Upper lobe of left lung (tissue), 6 donors: ENCODE data around the gene AREL1. TPM values are rescaled to one million over a fixed set of nuclear protein-coding genes. Genes with fewer than 3 reads are reported as not detected.
A peak's percentile ranks its signal among the peaks of the same experiment; 100 is the strongest.

Source experiments
- ATAC-seq, 2 donors: fragments of 200-7000 bp; cut with Tn5 transposase; one replicate each; pipeline ENCODE4 v1.9.1; 2022; ENCODE audit warnings: mild to moderate bottlenecking in 2 of 2, moderate library complexity in 2 of 2; ENCODE audit not compliant: low FRiP score in 2 of 2
- DNase-seq, 2 donors: peaks; one replicate each; pipeline ENCODE4 v3.0.0-alpha.2; 2019 to 2020
- H3K27ac ChIP-seq, 4 donors: fragments of 200-600 bp; sonication (generic); one replicate each; pipeline ENCODE4 v1.5.1; 2016 to 2019
- H3K27me3 ChIP-seq, 4 donors: fragments of 200-600 bp; sonication (generic); one replicate each; pipeline ENCODE4 v1.5.1; 2017 to 2019
- H3K36me3 ChIP-seq, 4 donors: fragments of 200-600 bp; sonication (generic); one replicate each; pipeline ENCODE4 v1.5.1; 2016 to 2019
- H3K4me1 ChIP-seq, 4 donors: fragments of 200-600 bp; sonication (generic); one replicate each; pipeline ENCODE4 v1.5.1; 2018 to 2019
- H3K4me3 ChIP-seq, 4 donors: fragments of 200-600 bp; sonication (generic); one replicate each; pipeline ENCODE4 v1.5.1; 2017 to 2019; ENCODE audit warnings: mild to moderate bottlenecking in 2 of 4, moderate library complexity in 1 of 4
- H3K9me3 ChIP-seq, 4 donors: fragments of 200-600 bp; sonication (generic); one replicate each; pipeline ENCODE4 v1.5.1; 2018 to 2019
- CTCF ChIP-seq, 6 experiments: fragments of 450-650 bp in 4 of 6; fragments of 200-600 bp in 2 of 6; sonication (generic) in 2 of 6; IDR thresholded peaks; one replicate each; pipeline ENCODE4 v1.5.1; 2016 to 2019; ENCODE audit warnings: antibody characterized with exemption in 6 of 6
- EP300 ChIP-seq, 4 donors: sonication (generic); formaldehyde crosslinking; IDR thresholded peaks; one replicate each; pipeline ENCODE4 v1.5.1; 2017; ENCODE audit warnings: antibody characterized with exemption in 4 of 4, control low read depth in 2 of 4
- POLR2A ChIP-seq, 4 donors: fragments of 450-650 bp; IDR thresholded peaks; one replicate each; pipeline ENCODE4 v1.5.1; 2016 to 2017; ENCODE audit warnings: antibody characterized with exemption in 4 of 4, mild to moderate bottlenecking in 2 of 4
- POLR2AphosphoS5 ChIP-seq, 2 donors: sonication (generic); formaldehyde crosslinking; IDR thresholded peaks; one replicate each; pipeline ENCODE4 v1.5.1; 2017; ENCODE audit warnings: antibody characterized with exemption in 2 of 2
- WGBS, 2 donors: methylation state at CpG; one replicate each; pipeline ENCODE4 v1.1.5; 2017 to 2018; 5-methylcytosine and 5-hydroxymethylcytosine counted together
- total RNA-seq, 6 donors: library from RNA; depleted of rRNA in 4 of 6; stranded (reverse); fragments of >200 nt in 4 of 6; gene quantifications; one replicate each; pipeline versions ENCODE4 v1.1.0 to v1.2.1, GENCODE V29; 2016 to 2021
- donor health status: DM: no; HTN: no; CAD: no; lungs with moderate emphysema.
- donor health status: DM: no; HTN: yes; CAD: no; lungs with severe emphysema.

AREL1 gene
- total RNA-seq, 6 donors from 2014 or later = 13.5 to 44.0 (median 28.9) TPM

GRCh38 chr14:74660167-74660566 lies 52.7 kb downstream of the AREL1 start:
- Histone ChIP-seq H3K27me3 (no peaks in the 10 kb centered on the region), H3K4me3 (no peak overlapping the region), H3K4me1 (peaks cover 0 to 3% (median 0%) of the 10 kb centered on the region in 4 donors), H3K9me3 (no peaks in the 10 kb centered on the region), H3K36me3 (peaks cover 0 to 62% (median 35%) of the 10 kb centered on the region in 4 donors), H3K27ac (no peak overlapping the region)
- 82 to 85% methylated on average over 3 of the region's 3 CpGs for WGBS, 2 donors
- ATAC-seq = no peak
- no peak for TF ChIP-seq CTCF (IDR thresholded peaks at IDR 0.05)
- TF ChIP-seq POLR2A (IDR thresholded peaks at IDR 0.05) = no peak
- no peak for TF ChIP-seq EP300 (IDR thresholded peaks at IDR 0.05)
- no peak for TF ChIP-seq POLR2AphosphoS5 (IDR thresholded peaks at IDR 0.05)
- no peak for DNase-seq

GRCh38 chr14:74658535-74659131 lies 54.2 kb downstream of the AREL1 start:
- Histone ChIP-seq H3K36me3 (peaks cover 0 to 49% (median 26%) of the 10 kb centered on the region in 4 donors), H3K9me3 (no peaks in the 10 kb centered on the region), H3K4me3 (no peak overlapping the region), H3K4me1 (peaks cover 0 to 11% (median 0%) of the 10 kb centered on the region in 4 donors), H3K27ac (no peak overlapping the region), H3K27me3 (no peaks in the 10 kb centered on the region)
- no peak for ATAC-seq
- no peak for DNase-seq
- TF ChIP-seq POLR2AphosphoS5 (IDR thresholded peaks at IDR 0.05) (no peak), POLR2A (IDR thresholded peaks at IDR 0.05) (no peak), CTCF (IDR thresholded peaks at IDR 0.05) (no peak), EP300 (IDR thresholded peaks at IDR 0.05) (no peak)
- WGBS, 2 donors = 91% methylated on average over 1 of the region's 1 CpG

- no peak for ATAC-seq
- DNase-seq = no peak
- Histone ChIP-seq H3K4me1 (peaks cover 0 to 11% (median 1%) of the 10 kb centered on the region in 4 donors), H3K4me3 (no peak overlapping the region), H3K27me3 (no peaks in the 10 kb centered on the region), H3K9me3 (no peaks in the 10 kb centered on the region), H3K36me3 (peaks cover 0 to 32% (median 10%) of the 10 kb centered on the region in 4 donors), H3K27ac (no peak overlapping the region)
- no peak for TF ChIP-seq CTCF (IDR thresholded peaks at IDR 0.05)
- no peak for TF ChIP-seq POLR2AphosphoS5 (IDR thresholded peaks at IDR 0.05)
- TF ChIP-seq EP300 (IDR thresholded peaks at IDR 0.05) = no peak
- TF ChIP-seq POLR2A (IDR thresholded peaks at IDR 0.05) = no peak
- WGBS, 2 donors = 86 to 91% methylated on average over 3 of the region's 3 CpGs
Measured at GRCh38 chr14:74656964-74657363, 55.9 kb downstream of the AREL1 start.

- Histone ChIP-seq H3K27me3 (no peaks in the 10 kb centered on the region), H3K27ac (peak overlapping the region in 2 of 4 donors; percentile 9 to 49), H3K9me3 (no peaks in the 10 kb centered on the region), H3K4me1 (peaks cover 0 to 11% (median 1%) of the 10 kb centered on the region in 4 donors), H3K4me3 (no peak overlapping the region), H3K36me3 (peaks cover 0 to 21% (median 3%) of the 10 kb centered on the region in 4 donors)
- no peak for TF ChIP-seq CTCF (IDR thresholded peaks at IDR 0.05)
- no peak for TF ChIP-seq POLR2A (IDR thresholded peaks at IDR 0.05)
- peak in 1 of 2 donors; percentile 38 for TF ChIP-seq POLR2AphosphoS5 (IDR thresholded peaks at IDR 0.05)
- ATAC-seq (peak in 1 of 2 donors; percentile 53), DNase-seq (no peak)
- WGBS, 2 donors = 56 to 66% methylated on average over 2 of the region's 2 CpGs
Measured at GRCh38 chr14:74655599-74656395, 57.1 kb downstream of the AREL1 start.
